Esophagus muscularis mucosa (tissue), 3 donors: ENCODE measurements around the gene TMSB15B.

Experiments used
- EP300 ChIP-seq: sonication (generic); formaldehyde crosslinking; IDR thresholded peaks from one replicate; pipeline ENCODE4 v1.6.1; 2017; ENCODE audit warnings: antibody characterized with exemption
- TF ChIP-seq, protein P1 (sequence below), 3 experiments: fragments of 200-600 bp in 2 of 3; fragments of 450-650 bp in 1 of 3; sonication (generic) in 2 of 3; IDR thresholded peaks; one replicate each; pipeline ENCODE4 v1.5.1; 2017 to 2019; ENCODE audit warnings: antibody characterized with exemption in 3 of 3, mild to moderate bottlenecking in 2 of 3, moderate library complexity in 1 of 3

DNA sequence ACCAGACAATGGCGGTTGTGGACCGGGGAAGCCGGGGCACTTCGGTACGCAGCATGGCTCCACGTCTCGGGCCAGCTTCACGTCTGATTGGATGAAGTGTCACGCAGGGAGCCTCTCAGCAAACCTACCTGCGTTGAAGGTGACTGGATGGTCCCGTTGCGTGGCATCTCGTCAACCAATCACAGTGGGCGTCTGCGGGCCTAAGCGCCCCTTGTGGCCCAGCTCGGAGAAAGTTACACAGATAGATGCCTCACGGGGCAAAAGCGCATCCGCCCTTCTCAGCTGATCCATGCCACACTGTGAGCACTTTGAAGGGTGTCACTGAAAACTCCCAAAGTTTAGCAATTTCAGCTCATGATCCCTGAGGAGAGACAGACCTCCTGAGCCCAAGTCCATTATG is 51.2 kb downstream of the TMSB15B start, which contains the start of gene H2BW1:
- TF ChIP-seq EP300: no peak
- TF ChIP-seq, protein P1, sequence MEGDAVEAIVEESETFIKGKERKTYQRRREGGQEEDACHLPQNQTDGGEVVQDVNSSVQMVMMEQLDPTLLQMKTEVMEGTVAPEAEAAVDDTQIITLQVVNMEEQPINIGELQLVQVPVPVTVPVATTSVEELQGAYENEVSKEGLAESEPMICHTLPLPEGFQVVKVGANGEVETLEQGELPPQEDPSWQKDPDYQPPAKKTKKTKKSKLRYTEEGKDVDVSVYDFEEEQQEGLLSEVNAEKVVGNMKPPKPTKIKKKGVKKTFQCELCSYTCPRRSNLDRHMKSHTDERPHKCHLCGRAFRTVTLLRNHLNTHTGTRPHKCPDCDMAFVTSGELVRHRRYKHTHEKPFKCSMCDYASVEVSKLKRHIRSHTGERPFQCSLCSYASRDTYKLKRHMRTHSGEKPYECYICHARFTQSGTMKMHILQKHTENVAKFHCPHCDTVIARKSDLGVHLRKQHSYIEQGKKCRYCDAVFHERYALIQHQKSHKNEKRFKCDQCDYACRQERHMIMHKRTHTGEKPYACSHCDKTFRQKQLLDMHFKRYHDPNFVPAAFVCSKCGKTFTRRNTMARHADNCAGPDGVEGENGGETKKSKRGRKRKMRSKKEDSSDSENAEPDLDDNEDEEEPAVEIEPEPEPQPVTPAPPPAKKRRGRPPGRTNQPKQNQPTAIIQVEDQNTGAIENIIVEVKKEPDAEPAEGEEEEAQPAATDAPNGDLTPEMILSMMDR (IDR thresholded peaks at IDR 0.05): no peak
